ENCODE results near the gene YPEL2. TPM values are rescaled to one million over a fixed set of nuclear protein-coding genes. Genes with fewer than 3 reads are reported as not detected.

The YPEL2 gene
- total RNA-seq, 4 donors from 2014 or later = 16.5 to 24.1 (median 21.8) TPM

DNA sequence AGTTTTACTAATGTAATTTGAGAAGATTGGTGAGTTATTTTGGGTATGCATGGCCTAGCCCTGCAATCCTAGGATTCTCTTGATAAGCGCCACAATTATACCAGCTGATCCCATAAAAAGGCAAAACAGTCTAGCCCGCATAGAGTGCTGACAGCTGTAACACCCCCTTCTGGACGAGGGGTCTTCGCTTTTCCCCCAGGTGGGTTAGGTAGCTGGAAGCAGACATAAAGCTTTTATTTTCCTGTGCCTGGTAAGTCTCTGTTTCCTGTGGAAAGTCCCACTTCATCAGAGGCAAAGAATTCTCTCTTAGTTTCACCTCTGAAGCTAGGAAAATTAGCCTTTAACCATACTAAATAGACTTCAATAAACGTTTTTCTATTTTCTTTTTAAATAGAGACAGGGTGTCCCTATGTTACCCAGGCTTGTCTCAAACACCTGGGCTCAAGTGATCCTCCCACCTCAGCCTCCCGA lies 108.3 kb downstream of the YPEL2 start:
- TF ChIP-seq POLR2A (IDR thresholded peaks at IDR 0.05) = no peak
- TF ChIP-seq, protein P1, sequence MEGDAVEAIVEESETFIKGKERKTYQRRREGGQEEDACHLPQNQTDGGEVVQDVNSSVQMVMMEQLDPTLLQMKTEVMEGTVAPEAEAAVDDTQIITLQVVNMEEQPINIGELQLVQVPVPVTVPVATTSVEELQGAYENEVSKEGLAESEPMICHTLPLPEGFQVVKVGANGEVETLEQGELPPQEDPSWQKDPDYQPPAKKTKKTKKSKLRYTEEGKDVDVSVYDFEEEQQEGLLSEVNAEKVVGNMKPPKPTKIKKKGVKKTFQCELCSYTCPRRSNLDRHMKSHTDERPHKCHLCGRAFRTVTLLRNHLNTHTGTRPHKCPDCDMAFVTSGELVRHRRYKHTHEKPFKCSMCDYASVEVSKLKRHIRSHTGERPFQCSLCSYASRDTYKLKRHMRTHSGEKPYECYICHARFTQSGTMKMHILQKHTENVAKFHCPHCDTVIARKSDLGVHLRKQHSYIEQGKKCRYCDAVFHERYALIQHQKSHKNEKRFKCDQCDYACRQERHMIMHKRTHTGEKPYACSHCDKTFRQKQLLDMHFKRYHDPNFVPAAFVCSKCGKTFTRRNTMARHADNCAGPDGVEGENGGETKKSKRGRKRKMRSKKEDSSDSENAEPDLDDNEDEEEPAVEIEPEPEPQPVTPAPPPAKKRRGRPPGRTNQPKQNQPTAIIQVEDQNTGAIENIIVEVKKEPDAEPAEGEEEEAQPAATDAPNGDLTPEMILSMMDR (IDR thresholded peaks at IDR 0.05) = no peak
- H3K4me3 ChIP-seq = no peak overlapping the region
- no peak for DNase-seq
- peaks cover 0 to 11% (median 4%) of the 10 kb centered on the region in 4 donors for H3K4me1 ChIP-seq
- H3K36me3 ChIP-seq = no peaks in the 10 kb centered on the region
- no peaks in the 10 kb centered on the region for H3K9me3 ChIP-seq
- H3K27me3 ChIP-seq = no peaks in the 10 kb centered on the region
- peak overlapping the region in 2 of 4 donors; percentile 32 to 44 for H3K27ac ChIP-seq

DNA sequence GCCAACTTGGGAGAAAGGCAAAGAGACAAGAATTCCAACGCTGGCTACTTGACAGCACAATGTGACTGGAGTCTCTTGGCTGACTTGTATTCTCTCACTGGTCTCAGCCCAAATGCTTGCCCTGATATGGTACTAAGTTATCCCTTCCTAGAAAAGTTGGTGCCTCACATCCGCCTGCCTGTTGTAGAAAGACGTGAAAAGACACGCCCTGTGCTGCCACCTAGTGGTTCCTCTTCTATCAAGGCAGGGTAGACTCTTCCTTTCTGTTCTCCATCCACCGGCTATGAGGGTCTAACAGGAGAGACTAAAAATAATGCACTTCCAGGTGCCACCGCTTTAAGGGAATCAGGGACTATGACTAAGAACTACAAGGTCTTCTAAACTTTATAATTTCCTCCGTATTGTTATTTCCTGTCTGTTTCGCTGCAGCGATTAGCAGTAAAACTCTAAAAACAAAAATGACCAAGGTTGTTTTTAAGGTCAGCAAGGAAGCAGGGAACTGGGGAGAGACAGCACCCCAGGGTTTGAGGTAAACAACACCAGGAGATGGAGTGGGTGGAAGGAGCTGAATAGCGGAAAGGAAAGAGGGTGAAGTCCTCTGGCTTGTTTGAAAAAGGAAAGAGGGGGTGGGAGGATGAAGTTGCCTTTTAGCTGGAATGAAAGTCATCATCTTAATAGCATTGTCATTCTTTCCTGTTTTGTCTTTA lies 109.5 kb downstream of the YPEL2 start:
- DNase-seq = peak; percentile 70 to 97 (median 94)
- H3K27ac ChIP-seq = peak overlapping the region; percentile 5 to 44 (median 36)
- H3K27me3 ChIP-seq = no peaks in the 10 kb centered on the region
- H3K36me3 ChIP-seq = no peaks in the 10 kb centered on the region
- no peaks in the 10 kb centered on the region for H3K9me3 ChIP-seq
- no peak overlapping the region for H3K4me3 ChIP-seq
- TF ChIP-seq, protein P1 (IDR thresholded peaks at IDR 0.05) = peak; percentile 68 to 94 (median 90)
- TF ChIP-seq POLR2A (IDR thresholded peaks at IDR 0.05) = no peak
- peaks cover 0 to 11% (median 4%) of the 10 kb centered on the region in 4 donors for H3K4me1 ChIP-seq

DNA sequence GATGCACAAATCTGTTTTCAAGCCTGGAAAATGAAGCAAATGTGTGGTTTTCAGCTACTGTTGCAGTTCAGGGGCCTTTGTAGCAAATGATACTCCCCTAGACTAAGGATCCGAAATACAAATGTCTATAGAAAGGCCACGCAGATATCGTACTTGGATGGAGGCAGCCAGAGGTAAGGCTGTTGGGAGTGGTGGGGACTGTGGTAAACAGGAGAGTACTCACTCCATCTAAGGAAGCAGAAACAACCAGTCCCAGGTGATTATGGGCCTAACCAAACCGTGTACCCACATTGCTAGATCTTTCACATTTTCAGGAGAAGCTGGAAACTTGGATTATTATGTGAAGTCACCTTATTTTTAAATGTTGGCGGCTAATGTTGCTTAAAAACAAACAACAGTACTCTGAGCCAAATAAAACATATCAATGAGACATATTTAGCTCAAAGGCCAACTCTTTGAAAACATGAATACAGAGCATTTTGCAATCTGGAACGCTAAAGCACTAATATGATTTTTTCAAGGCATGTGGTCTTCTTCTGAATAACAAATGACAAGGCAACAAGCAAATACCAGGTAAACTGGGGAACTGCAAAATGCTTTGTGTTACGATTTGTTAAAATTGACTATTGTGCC lies 110.1 kb downstream of the YPEL2 start:
- Histone ChIP-seq H3K9me3 (no peaks in the 10 kb centered on the region), H3K36me3 (no peaks in the 10 kb centered on the region), H3K27ac (peak overlapping the region in 1 of 4 donors; percentile 40), H3K4me3 (no peak overlapping the region), H3K4me1 (peaks cover 0 to 11% (median 4%) of the 10 kb centered on the region in 4 donors), H3K27me3 (no peaks in the 10 kb centered on the region)
- no peak for DNase-seq
- TF ChIP-seq POLR2A (IDR thresholded peaks at IDR 0.05) = no peak
- TF ChIP-seq, protein P1 (IDR thresholded peaks at IDR 0.05) = no peak

DNA sequence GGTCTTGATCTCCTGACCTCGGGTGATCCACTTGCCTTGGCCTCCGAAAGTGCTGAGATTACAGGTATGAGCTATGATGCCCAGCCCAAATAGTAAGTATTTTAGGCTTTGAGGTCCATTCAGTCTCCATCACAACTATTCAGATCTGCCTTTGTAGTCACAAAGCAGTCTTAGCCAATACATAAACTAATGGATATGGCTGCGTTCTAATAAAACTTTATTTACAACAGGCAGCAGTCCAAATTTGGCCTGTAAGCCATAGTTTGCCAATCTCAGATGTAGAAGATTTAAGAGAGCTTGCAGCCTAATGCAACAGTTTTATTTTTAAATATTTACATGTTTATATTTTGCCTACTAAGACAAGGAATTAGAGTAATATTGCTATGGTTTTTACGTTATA lies 111.7 kb downstream of the YPEL2 start:
- H3K9me3 ChIP-seq = no peaks in the 10 kb centered on the region
- no peaks in the 10 kb centered on the region for H3K36me3 ChIP-seq
- no peaks in the 10 kb centered on the region for H3K27me3 ChIP-seq
- no peak overlapping the region for H3K27ac ChIP-seq
- DNase-seq = no peak
- TF ChIP-seq, protein P1 (IDR thresholded peaks at IDR 0.05) = no peak
- no peak for TF ChIP-seq POLR2A (IDR thresholded peaks at IDR 0.05)
- no peak overlapping the region for H3K4me3 ChIP-seq
- H3K4me1 ChIP-seq = peaks cover 0 to 11% (median 4%) of the 10 kb centered on the region in 4 donors

Small RNA genes lying within 50 kb of the gene (small RNA-seq; reads per million reads assigned to genes)
- gene MIR4729 = 0 to 0.19 reads per million in 2 donors

Other genes starting within 250 kb of the YPEL2 start
- 10 to 100 TPM in 3 of 4 donors, 1 to 10 TPM in 1; 9.8 to 31.4 (median 14.7) TPM for gene TRIM37, start 224.8 kb upstream of the YPEL2 start, total RNA-seq
- 10 to 100 TPM in 2 of 4 donors, 1 to 10 TPM in 2; 4.0 to 33.0 (median 12.6) TPM for gene SKA2, start 176.5 kb upstream of the YPEL2 start, total RNA-seq
- gene PRR11, start 175.9 kb upstream of the YPEL2 start, total RNA-seq = 1 to 10 TPM; 1.5 to 4.1 (median 2.2) TPM
- 10 to 100 TPM in 1 of 4 donors, 1 to 10 TPM in 3; 8.2 to 10.3 (median 9.3) TPM for gene SMG8, start 121.6 kb upstream of the YPEL2 start, total RNA-seq
- gene GDPD1, start 111.1 kb upstream of the YPEL2 start, total RNA-seq = 10 to 100 TPM in 2 of 4 donors, 1 to 10 TPM in 1, not detected in 1; 9.3 to 14.5 (median 13.0) TPM
- 10 to 100 TPM; 13.3 to 28.1 (median 16.5) TPM for gene DHX40, start 234.0 kb downstream of the YPEL2 start, total RNA-seq

Data from Peyer's patch (tissue), 4 donors.